Small intestine (tissue), 7 donors: ENCODE measurements around the gene NUDCD3. TPM values are rescaled to one million over a fixed set of nuclear protein-coding genes. Genes with fewer than 3 reads are reported as not detected.

Experiments used
- DNase-seq, 2 donors: peaks; one replicate each; pipeline versions ENCODE4 v3.0.0 to v3.0.0-alpha.2; 2013
- FAIRE-seq: peaks from 2 replicates; lab custom pipeline; 2012; peaks lifted over from hg19 to GRCh38; lab: Jason Lieb, UNC
- H3K27ac ChIP-seq, 3 donors: one replicate each; pipeline ENCODE4 v1.5.1; 2013; ENCODE audit warnings: low read length in 2 of 3, mild to moderate bottlenecking in 2 of 3, control low read depth in 1 of 3, inconsistent platforms in 1 of 3, low read depth in 1 of 3, moderate library complexity in 1 of 3
- H3K27me3 ChIP-seq, 3 donors: one replicate each; pipeline ENCODE4 v1.6.1; 2013; ENCODE audit warnings: low read length in 3 of 3, inconsistent platforms in 1 of 3; ENCODE audit not compliant: control insufficient read depth in 3 of 3, insufficient read depth in 3 of 3
- H3K36me3 ChIP-seq, 3 donors: one replicate each; pipeline ENCODE4 v1.6.1; 2013; ENCODE audit warnings: low read length in 3 of 3, inconsistent platforms in 1 of 3, low read depth in 1 of 3, mild to moderate bottlenecking in 1 of 3, moderate library complexity in 1 of 3; ENCODE audit not compliant: control insufficient read depth in 3 of 3, insufficient read depth in 2 of 3
- H3K4me1 ChIP-seq, 3 donors: one replicate each; pipeline ENCODE4 v1.6.1; 2013; ENCODE audit warnings: low read length in 2 of 3, inconsistent platforms in 1 of 3, low read depth in 1 of 3, mild to moderate bottlenecking in 1 of 3, moderate library complexity in 1 of 3; ENCODE audit not compliant: control insufficient read depth in 3 of 3, insufficient read depth in 2 of 3
- H3K4me3 ChIP-seq, 3 donors: one replicate each; pipeline ENCODE4 v1.5.1; 2013; ENCODE audit warnings: low read length in 3 of 3, control low read depth in 1 of 3, inconsistent platforms in 1 of 3, low read depth in 1 of 3, mild to moderate bottlenecking in 1 of 3, moderate library complexity in 1 of 3
- H3K9me3 ChIP-seq, 2 donors: one replicate each; pipeline ENCODE4 v1.6.1; 2013; ENCODE audit warnings: low read depth in 1 of 2, low read length in 1 of 2; ENCODE audit not compliant: control insufficient read depth in 2 of 2, insufficient read depth in 1 of 2
- WGBS, 3 donors: extraction: QIAGEN DNeasy Blood & Tissue Kit; methylation state at CpG; one replicate each; pipeline ENCODE4 v1.1.7; 2013; 5-methylcytosine and 5-hydroxymethylcytosine counted together
- polyA plus RNA-seq, 4 donors: library from polyadenylated mRNA; stranded (reverse) in 3 of 4; unstranded in 1 of 4; fragments of 200-250 nt in 3 of 4; fragments of 120-200 nt in 1 of 4; gene quantifications; one replicate each; pipeline versions ENCODE4 v1.2.1 to v1.2.3, GENCODE V29; 2013
- donor health status: healthy with polysubstance abuse.
- donor health status: control.
- donor health status: control.
- donor health status: Bipolar disorder and iron deficiency.
- donor health status: healthy.

The NUDCD3 gene
- polyA plus RNA-seq, 4 donors: 13.4 to 67.0 (median 25.6) TPM

DNA sequence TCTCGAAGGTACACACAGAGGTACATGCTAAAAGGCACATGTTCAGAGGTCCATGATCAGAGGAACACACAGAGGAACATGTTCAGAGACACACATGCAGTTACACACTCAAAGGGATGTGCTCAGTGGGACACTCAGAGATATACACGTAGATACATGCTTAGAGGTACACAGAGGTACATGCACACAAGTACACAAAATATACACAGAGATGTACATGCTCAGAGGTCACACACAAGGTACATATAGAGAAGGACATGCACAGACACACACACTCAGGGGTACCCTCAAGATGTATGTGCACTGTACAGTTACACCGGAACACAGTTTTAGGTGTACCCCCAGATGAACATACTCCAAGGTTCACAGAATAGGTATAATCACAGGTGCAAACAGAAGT is 31.9 kb upstream of the NUDCD3 start:
- H3K9me3 ChIP-seq: peaks cover 0 to 28% of the 10 kb centered on the region in 2 donors
- H3K36me3 ChIP-seq: peaks cover 0 to 73% (median 17%) of the 10 kb centered on the region in 3 donors
- no peak overlapping the region for H3K4me3 ChIP-seq
- WGBS, 3 donors: 82 to 94% (median 90%) methylated on average over 3 of the region's 3 CpGs
- no peak for DNase-seq
- H3K4me1 ChIP-seq: no peaks in the 10 kb centered on the region
- no peaks in the 10 kb centered on the region for H3K27me3 ChIP-seq
- H3K27ac ChIP-seq: no peak overlapping the region
- no peak for FAIRE-seq

DNA sequence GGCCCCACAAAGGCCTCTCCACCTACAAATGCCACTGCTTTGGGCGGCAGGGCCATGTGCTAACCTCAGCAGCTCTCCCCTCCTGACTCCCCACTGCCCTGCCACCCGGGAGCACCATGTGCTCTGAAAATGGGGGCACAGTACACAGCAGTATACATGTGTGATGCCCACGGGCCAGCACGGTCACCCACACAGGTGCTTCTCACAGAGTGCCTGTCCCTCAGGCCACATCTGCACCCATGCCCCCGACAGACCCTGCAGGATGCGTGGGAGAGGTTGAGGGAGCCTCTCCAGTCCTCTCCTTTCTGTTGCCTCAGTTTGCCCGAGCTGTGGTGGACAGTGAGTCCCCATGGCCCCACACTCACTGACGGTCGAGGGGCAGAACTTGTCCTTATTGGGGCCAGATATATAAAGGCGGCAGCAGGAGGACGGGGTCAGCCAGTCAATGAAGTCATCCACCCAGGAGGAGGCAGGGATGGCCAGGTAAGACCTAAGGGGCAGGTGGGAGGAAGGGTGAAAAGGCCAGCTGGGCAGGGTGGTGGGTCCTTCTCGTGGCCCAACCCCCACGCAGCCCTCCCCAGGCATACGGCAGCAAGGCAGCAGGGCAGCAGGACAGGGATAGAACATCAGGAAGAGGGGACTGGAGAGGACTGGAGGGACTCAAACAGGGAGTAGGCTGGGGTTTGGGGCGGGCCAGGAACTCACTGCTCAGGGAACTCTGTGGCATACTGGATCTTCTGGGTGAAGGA is 31.1 kb upstream of the NUDCD3 start:
- 87 to 89% (median 88%) methylated on average over 15 of the region's 15 CpGs for WGBS, 3 donors
- DNase-seq (no peak), FAIRE-seq (no peak)
- Histone ChIP-seq H3K36me3 (peaks cover 0 to 77% (median 23%) of the 10 kb centered on the region in 3 donors), H3K4me3 (no peak overlapping the region), H3K27ac (no peak overlapping the region), H3K4me1 (no peaks in the 10 kb centered on the region), H3K27me3 (no peaks in the 10 kb centered on the region), H3K9me3 (peaks cover 0 to 23% of the 10 kb centered on the region in 2 donors)

DNA sequence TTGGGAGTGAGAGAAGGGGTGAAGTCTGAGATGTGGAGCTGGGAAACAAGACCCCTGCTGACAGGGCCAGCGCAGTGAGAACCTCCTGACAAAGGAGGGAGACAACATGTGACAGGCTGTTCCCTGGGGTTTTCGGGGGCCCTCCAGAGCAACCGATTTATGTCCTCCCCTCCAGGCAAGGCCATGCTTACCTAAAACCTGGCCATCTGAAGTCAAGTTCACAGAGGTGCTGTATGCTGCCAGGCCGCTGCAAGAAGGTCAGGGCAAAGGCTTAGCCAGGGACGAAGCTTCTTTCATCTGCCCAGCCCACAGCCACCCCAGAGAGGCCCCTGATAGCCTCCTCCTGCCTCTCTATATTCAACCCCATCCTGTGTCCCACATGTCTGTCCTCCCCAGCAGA is 30.1 kb upstream of the NUDCD3 start:
- Histone ChIP-seq H3K9me3 (peaks cover 0 to 13% of the 10 kb centered on the region in 2 donors), H3K4me3 (no peak overlapping the region), H3K27ac (no peak overlapping the region), H3K27me3 (no peaks in the 10 kb centered on the region), H3K4me1 (no peaks in the 10 kb centered on the region), H3K36me3 (peaks cover 0 to 78% (median 25%) of the 10 kb centered on the region in 3 donors)
- DNase-seq: no peak
- no peak for FAIRE-seq
- WGBS, 3 donors: 90 to 93% (median 92%) methylated on average over 5 of the region's 5 CpGs

DNA sequence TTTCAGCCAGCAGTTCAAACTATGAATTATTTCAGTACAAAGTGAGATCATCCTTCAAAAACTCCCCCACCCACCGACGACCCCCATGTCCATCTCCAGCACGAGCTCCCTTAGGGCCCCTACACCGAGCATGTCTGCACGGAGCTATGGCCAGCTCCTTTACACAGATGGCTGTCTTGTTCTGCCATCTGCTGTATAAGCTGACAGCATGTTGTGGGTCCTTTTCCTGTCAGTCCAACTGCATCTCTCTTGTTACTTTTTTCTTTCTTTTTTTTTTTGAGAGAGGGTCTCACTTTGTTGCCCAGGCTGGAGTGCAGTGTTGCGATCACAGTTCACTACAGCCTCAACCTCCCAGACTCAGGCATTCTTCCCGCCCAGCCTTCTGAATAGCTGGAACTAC is 29.1 kb upstream of the NUDCD3 start:
- Histone ChIP-seq H3K27ac (no peak overlapping the region), H3K9me3 (peaks cover 0 to 6% of the 10 kb centered on the region in 2 donors), H3K4me3 (no peak overlapping the region), H3K36me3 (peaks cover 0 to 82% (median 27%) of the 10 kb centered on the region in 3 donors), H3K27me3 (no peaks in the 10 kb centered on the region), H3K4me1 (no peaks in the 10 kb centered on the region)
- 77 to 84% (median 81%) methylated on average over 7 of the region's 7 CpGs for WGBS, 3 donors
- DNase-seq (no peak), FAIRE-seq (no peak)

DNA sequence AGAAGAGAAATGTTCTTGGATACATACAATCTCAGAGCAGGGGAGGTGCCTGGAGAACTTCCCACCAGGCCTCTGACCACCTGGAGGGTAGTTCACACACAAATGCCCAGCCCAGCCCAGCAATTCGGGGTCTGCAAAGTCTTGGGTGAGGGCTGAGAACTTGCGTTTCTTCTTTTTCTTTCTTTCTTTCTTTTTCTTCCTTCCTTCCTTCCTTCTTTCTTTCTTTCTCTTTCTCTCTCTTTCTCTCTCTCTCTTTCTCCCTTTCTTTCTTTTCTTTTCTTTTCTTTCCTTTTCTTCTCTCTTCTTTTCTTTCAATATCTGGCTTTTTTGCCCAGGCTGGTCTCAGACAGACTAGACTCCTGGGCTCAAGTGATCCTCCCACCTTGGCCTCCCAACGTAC is 28.3 kb upstream of the NUDCD3 start:
- WGBS, 3 donors: 82 to 92% (median 89%) methylated on average over 3 of the region's 3 CpGs
- no peak for DNase-seq
- no peak for FAIRE-seq
- Histone ChIP-seq H3K4me3 (no peak overlapping the region), H3K36me3 (peaks cover 0 to 88% (median 32%) of the 10 kb centered on the region in 3 donors), H3K4me1 (no peaks in the 10 kb centered on the region), H3K9me3 (no peaks in the 10 kb centered on the region), H3K27me3 (no peaks in the 10 kb centered on the region), H3K27ac (no peak overlapping the region)

DNA sequence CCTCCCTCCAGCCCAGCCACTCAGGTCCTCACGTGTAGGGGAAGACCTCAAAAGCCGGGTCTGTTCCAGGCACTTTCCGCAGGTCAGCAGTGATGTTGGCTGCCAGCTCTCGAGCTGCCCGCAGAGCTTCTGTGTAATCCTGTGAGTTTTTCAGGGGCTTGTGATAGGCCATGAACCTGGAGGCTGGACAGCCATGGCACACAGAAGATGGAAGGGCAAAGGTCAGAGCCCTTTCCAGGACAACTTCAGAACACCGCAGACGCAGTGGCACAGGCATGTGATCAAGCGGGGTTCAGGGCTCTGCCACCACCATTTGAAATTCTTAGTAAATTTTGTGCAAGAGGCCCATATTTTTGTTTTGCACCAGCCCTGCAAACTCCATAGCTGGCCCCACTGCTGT is 26.7 kb upstream of the NUDCD3 start:
- Histone ChIP-seq H3K36me3 (peaks cover 0 to 90% (median 31%) of the 10 kb centered on the region in 3 donors), H3K4me1 (no peaks in the 10 kb centered on the region), H3K27ac (no peak overlapping the region), H3K4me3 (no peak overlapping the region), H3K27me3 (no peaks in the 10 kb centered on the region), H3K9me3 (no peaks in the 10 kb centered on the region)
- FAIRE-seq (no peak), DNase-seq (no peak)
- 81 to 94% (median 88%) methylated on average over 8 of the region's 8 CpGs for WGBS, 3 donors

DNA sequence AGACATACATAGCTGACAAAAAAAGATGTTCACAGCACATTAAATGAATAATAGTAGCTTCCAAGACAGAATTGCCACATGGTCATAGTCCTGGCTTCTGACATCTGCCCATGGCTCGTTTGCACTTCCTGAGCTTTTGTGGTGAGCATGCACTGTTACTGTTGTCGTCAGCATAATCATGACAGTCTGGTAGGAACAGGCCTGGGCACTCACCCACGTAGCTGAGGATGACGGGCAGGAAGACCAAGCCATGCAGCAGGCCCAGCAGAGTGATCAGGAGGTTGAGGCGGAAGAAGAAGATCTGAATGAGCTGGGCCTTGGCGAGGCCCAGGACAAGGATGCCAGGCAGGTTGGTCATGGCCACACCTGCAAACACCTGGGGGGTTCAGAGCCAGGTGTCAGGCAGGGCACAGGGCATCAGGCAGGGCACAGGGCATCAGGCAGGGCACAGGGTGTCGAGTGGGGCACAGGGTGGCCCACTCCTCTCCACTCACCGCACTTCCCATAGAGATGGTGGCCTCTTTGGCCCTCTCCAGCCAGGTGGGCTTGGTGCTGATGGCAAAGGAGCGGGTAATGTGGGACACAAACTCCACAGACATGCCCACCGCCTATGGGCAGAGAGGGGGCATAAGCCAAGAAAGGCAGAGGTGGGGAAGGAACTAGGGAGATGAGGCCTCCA is 25.3 kb upstream of the NUDCD3 start:
- H3K9me3 ChIP-seq: no peaks in the 10 kb centered on the region
- H3K27ac ChIP-seq: no peak overlapping the region
- DNase-seq: no peak
- peaks cover 0 to 80% (median 24%) of the 10 kb centered on the region in 3 donors for H3K36me3 ChIP-seq
- no peak for FAIRE-seq
- H3K27me3 ChIP-seq: no peaks in the 10 kb centered on the region
- WGBS, 3 donors: 83 to 90% (median 84%) methylated on average over 10 of the region's 10 CpGs
- no peak overlapping the region for H3K4me3 ChIP-seq
- H3K4me1 ChIP-seq: peaks cover 0 to 8% (median 0%) of the 10 kb centered on the region in 3 donors

DNA sequence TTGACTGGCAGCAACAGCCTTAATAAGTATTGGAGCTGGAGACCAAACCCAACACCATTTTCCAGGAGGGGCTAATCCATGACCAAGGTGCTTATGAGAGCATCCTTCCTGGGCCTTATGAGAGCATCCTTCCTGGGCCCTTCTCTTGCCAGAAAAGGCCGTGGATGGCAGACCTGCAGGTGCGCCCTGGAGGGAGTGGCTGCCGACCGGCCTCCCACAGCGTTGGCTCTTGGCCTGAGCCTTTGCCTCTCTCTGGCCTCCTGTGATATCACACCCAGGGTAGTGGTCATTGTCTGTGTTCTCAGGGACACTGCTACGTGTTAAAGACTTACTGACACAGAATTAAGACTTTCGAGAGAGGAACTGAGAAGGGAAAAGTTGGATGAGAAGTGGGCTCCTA is 22.3 kb upstream of the NUDCD3 start:
- no peak for FAIRE-seq
- no peaks in the 10 kb centered on the region for H3K27me3 ChIP-seq
- peaks cover 0 to 5% of the 10 kb centered on the region in 2 donors for H3K9me3 ChIP-seq
- WGBS, 3 donors: 65 to 85% (median 78%) methylated on average over 7 of the region's 7 CpGs
- no peak overlapping the region for H3K4me3 ChIP-seq
- no peak for DNase-seq
- H3K27ac ChIP-seq: no peak overlapping the region
- H3K36me3 ChIP-seq: peaks cover 0 to 53% (median 17%) of the 10 kb centered on the region in 3 donors
- H3K4me1 ChIP-seq: peaks cover 0 to 8% (median 0%) of the 10 kb centered on the region in 3 donors
